Left ventricle myocardium inferior (tissue), 1 donor: Measurements from ENCODE around the gene MYO5C. TPM values are rescaled to one million over a fixed set of nuclear protein-coding genes. Genes with fewer than 3 reads are reported as not detected.
"Not testable (repeated sequence)": the region's sequence is repeated elsewhere in the genome, so short reads cannot be mapped to it uniquely, and the experiment has no call there.

Experiments used
- DNase-seq: peaks from one replicate; pipeline ENCODE4 v3.0.0-alpha.2; 2020
- H3K27ac ChIP-seq: fragments of 200-600 bp; replicated peaks from 2 replicates; pipeline ENCODE4 v1.8.0; 2021
- H3K27me3 ChIP-seq: fragments of 200-600 bp; 2 replicates; pipeline ENCODE4 v1.8.0; 2021; ENCODE audit warnings: low read depth
- H3K36me3 ChIP-seq: fragments of 200-600 bp; 2 replicates; pipeline ENCODE4 v1.8.0; 2021
- H3K4me1 ChIP-seq: fragments of 200-600 bp; 2 replicates; pipeline ENCODE4 v1.8.0; 2021
- H3K4me3 ChIP-seq: fragments of 200-600 bp; 2 replicates; pipeline ENCODE4 v1.8.0; 2021; ENCODE audit warnings: mild to moderate bottlenecking, moderate library complexity
- H3K9me3 ChIP-seq: fragments of 200-600 bp; replicated peaks from 2 replicates; pipeline ENCODE4 v1.8.0; 2021
- CTCF ChIP-seq: fragments of 200-600 bp; IDR thresholded peaks from 2 replicates; pipeline ENCODE4 v1.8.0; 2021; ENCODE audit warnings: antibody characterized with exemption, mild to moderate bottlenecking, borderline replicate concordance
- intact Hi-C: fragments of 100-400 bp; cut with micrococcal nuclease; formaldehyde crosslinking; loops from one replicate; pipeline ENCODE4 v1.11.0; 2022
- total RNA-seq: library from RNA; stranded (reverse); fragmentation: NEBNext Ultra II Directional; extraction: Animal tissue kit (Norgen Biotek cat#: 25700); gene quantifications from one replicate; pipeline ENCODE4 v1.2.1, GENCODE V29; 2021
- donor health status: DM: no; HTN: yes; CAD: no; lungs with severe emphysema.

Gene MYO5C
- total RNA-seq, 1 donor from 2014 or later: 2.9 TPM

- Histone ChIP-seq H3K4me1 (no peaks in the 10 kb centered on the region), H3K4me3 (no peak overlapping the region), H3K27ac (no peak overlapping the region), H3K36me3 (no peaks in the 10 kb centered on the region), H3K9me3 (no peaks in the 10 kb centered on the region), H3K27me3 (peaks cover 4% of the 10 kb centered on the region)
- intact Hi-C loops: no loop called here
- no peak for DNase-seq
- TF ChIP-seq CTCF: no peak
These were observed 7.3 kb downstream of the MYO5C start for GRCh38 chr15:52288051-52288942.

- Histone ChIP-seq H3K27ac (no peak overlapping the region), H3K4me1 (no peaks in the 10 kb centered on the region), H3K9me3 (no peaks in the 10 kb centered on the region), H3K27me3 (no peaks in the 10 kb centered on the region), H3K4me3 (no peak overlapping the region), H3K36me3 (no peaks in the 10 kb centered on the region)
- intact Hi-C loops: no loop called here
- DNase-seq: no peak
- TF ChIP-seq CTCF: no peak
These were observed 8.5 kb downstream of the MYO5C start for GRCh38 chr15:52287114-52287513.

GRCh38 chr15:52285941-52286340 is 9.7 kb downstream of the MYO5C start:
- not testable (repeated sequence) for H3K4me1 ChIP-seq, DNase-seq, H3K36me3 ChIP-seq

GRCh38 chr15:52284164-52284563 is 11.4 kb downstream of the MYO5C start:
- intact Hi-C loops: no loop called here
- H3K27ac ChIP-seq: no peak overlapping the region
- H3K27me3 ChIP-seq: no peaks in the 10 kb centered on the region
- no peak for DNase-seq
- H3K36me3 ChIP-seq: no peaks in the 10 kb centered on the region
- no peak overlapping the region for H3K4me3 ChIP-seq
- H3K4me1 ChIP-seq: peaks cover 13% of the 10 kb centered on the region
- no peak for TF ChIP-seq CTCF
- H3K9me3 ChIP-seq: no peaks in the 10 kb centered on the region

More at GRCh38 chr15:52285941-52286340, 9.7 kb downstream of the MYO5C start:
- H3K4me3 ChIP-seq, H3K27ac ChIP-seq, H3K9me3 ChIP-seq, H3K27me3 ChIP-seq, intact Hi-C loops: not testable (repeated sequence)

GRCh38 chr15:52283281-52283680 is 12.3 kb downstream of the MYO5C start:
- peaks cover 5% of the 10 kb centered on the region for H3K36me3 ChIP-seq
- H3K27ac ChIP-seq: no peak overlapping the region
- no peaks in the 10 kb centered on the region for H3K27me3 ChIP-seq
- intact Hi-C loops: no loop called here
- no peak for TF ChIP-seq CTCF
- H3K4me1 ChIP-seq: peaks cover 13% of the 10 kb centered on the region
- H3K9me3 ChIP-seq: no peaks in the 10 kb centered on the region
- H3K4me3 ChIP-seq: no peak overlapping the region
- DNase-seq: no peak

- TF ChIP-seq CTCF: no peak
- intact Hi-C loops: no loop called here
- no peak overlapping the region for H3K27ac ChIP-seq
- H3K4me1 ChIP-seq: peaks cover 13% of the 10 kb centered on the region
- H3K4me3 ChIP-seq: no peak overlapping the region
- no peaks in the 10 kb centered on the region for H3K9me3 ChIP-seq
- DNase-seq: no peak
- peaks cover 12% of the 10 kb centered on the region for H3K36me3 ChIP-seq
- H3K27me3 ChIP-seq: no peaks in the 10 kb centered on the region
These were observed 13.2 kb downstream of the MYO5C start for GRCh38 chr15:52282418-52282817.
